HCT116 (cell line): ENCODE measurements around the gene CDH24. TPM values are rescaled to one million over a fixed set of nuclear protein-coding genes. Genes with fewer than 3 reads are reported as not detected.

Source experiments
- ATAC-seq: fragments of 200-7000 bp; cut with Tn5 transposase; 2 replicates; pipeline ENCODE4 v1.9.1; 2020; ENCODE audit warnings: mild to moderate bottlenecking, moderate library complexity
- BruUV-seq: library from RNA; stranded (reverse); fragments of 400-500 nt; replicated peaks from 2 replicates; lab custom pipeline; 2021; lab: Mats Ljungman, UMichigan
- CTCF ChIA-PET: fragments of 300-600 bp; sonication (Branson Sonifier 250); formaldehyde crosslinking; loops from one replicate; lab custom pipeline; 2021; ENCODE audit warnings: antibody characterized with exemption; lab: Charles Lee
- POLR2A ChIA-PET: fragments of 300-600, 350-600 bp; sonication (Branson Sonifier 250); formaldehyde crosslinking; loops from one replicate; lab custom pipeline; 2021; ENCODE audit warnings: antibody characterized with exemption; lab: Charles Lee
- RAD21 ChIA-PET, 2 experiments: fragments of 300-600 bp; sonication (Branson Sonifier 250); formaldehyde crosslinking; loops; one replicate each; lab custom pipeline; 2023; ENCODE audit warnings: low total read pairs in 2 of 2; ENCODE audit not compliant: uncharacterized antibody in 2 of 2, unreplicated experiment in 2 of 2, low non-redundant PET in 1 of 2; lab: Charles Lee
- DNase-seq: peaks from one replicate; pipeline ENCODE4 v3.0.0-alpha.2; 2010; ENCODE audit warnings: low read depth, low spot score
- H2AFZ ChIP-seq: fragments of 200-600 bp; shearing (Covaris generic), sonication (generic); 2 replicates; pipeline ENCODE4 v1.6.1; 2017; ENCODE audit warnings: low read depth, mixed run types, mixed read lengths, antibody characterized with exemption, low read length; ENCODE audit not compliant: poor library complexity, severe bottlenecking
- H3K27ac ChIP-seq: 2 replicates; pipeline ENCODE4 v1.5.1; 2012; ENCODE audit warnings: low read depth, low read length
- H3K27me3 ChIP-seq: fragments of 200-600 bp; sonication (generic); 2 replicates; pipeline ENCODE4 v1.6.1; 2016; ENCODE audit warnings: mixed run types, low read length, mixed read lengths; ENCODE audit not compliant: insufficient read depth
- H3K36me3 ChIP-seq, 2 experiments: fragments of 200-500 bp in 1 of 2; fragments of 200-600 bp in 1 of 2; sonication (Bioruptor generic) in 1 of 2; sonication (generic) in 1 of 2; 2 replicates each; pipeline versions ENCODE4 v1.5.1 to v1.6.1; 2014 to 2016; ENCODE audit warnings: low read length in 2 of 2, inconsistent platforms in 1 of 2, mixed read lengths in 1 of 2, mixed run types in 1 of 2; ENCODE audit not compliant: insufficient read depth in 2 of 2, control insufficient read depth in 1 of 2
- H3K4me1 ChIP-seq, 2 experiments: fragments of 200-600 bp in 1 of 2; sonication (generic) in 1 of 2; 2 replicates each; pipeline versions ENCODE4 v1.5.1 to v1.6.1; 2012 to 2017; ENCODE audit warnings: low read length in 2 of 2, inconsistent platforms in 1 of 2, mild to moderate bottlenecking in 1 of 2, mixed read lengths in 1 of 2, mixed run types in 1 of 2, moderate library complexity in 1 of 2; ENCODE audit not compliant: insufficient read depth in 2 of 2, control insufficient read depth in 1 of 2
- H3K4me2 ChIP-seq: fragments of 200-600 bp; sonication (generic); 2 replicates; pipeline ENCODE4 v1.6.1; 2017; ENCODE audit warnings: mixed run types, low read length, mixed read lengths
- H3K4me3 ChIP-seq, 2 experiments: fragments of 200-600 bp in 1 of 2; sonication (generic) in 1 of 2; replicated peaks in 1 of 2; 2 replicates each; pipeline ENCODE4 v1.5.1; 2011 to 2016; ENCODE audit warnings: low read length in 2 of 2, control low read depth in 1 of 2, low read depth in 1 of 2, mild to moderate bottlenecking in 1 of 2, mixed read lengths in 1 of 2, mixed run types in 1 of 2
- H3K79me2 ChIP-seq: fragments of 200-600 bp; sonication (generic); 2 replicates; pipeline ENCODE4 v1.6.1; 2017; ENCODE audit warnings: mild to moderate bottlenecking, mixed run types, low read length, moderate library complexity, mixed read lengths; ENCODE audit not compliant: insufficient read depth
- H3K9ac ChIP-seq: fragments of 200-600 bp; sonication (generic); 2 replicates; pipeline ENCODE4 v1.6.1; 2016; ENCODE audit warnings: low read length, mixed read lengths
- H3K9me2 ChIP-seq: fragments of 200-600 bp; sonication (generic), shearing (Covaris generic); 2 replicates; pipeline ENCODE4 v1.6.1; 2017; ENCODE audit warnings: mixed run types, mild to moderate bottlenecking, moderate library complexity; ENCODE audit not compliant: insufficient read depth
- H3K9me3 ChIP-seq, 2 experiments: fragments of 200-500 bp in 1 of 2; fragments of 200-600 bp in 1 of 2; sonication (Bioruptor generic) in 1 of 2; sonication (generic) in 1 of 2; 2 replicates each; pipeline ENCODE4 v1.6.1; 2014 to 2017; ENCODE audit warnings: low read length in 2 of 2, mixed read lengths in 2 of 2, inconsistent platforms in 1 of 2, low read depth in 1 of 2, mild to moderate bottlenecking in 1 of 2, mixed run types in 1 of 2, moderate library complexity in 1 of 2; ENCODE audit not compliant: control insufficient read depth in 1 of 2, insufficient read depth in 1 of 2
- H4K20me1 ChIP-seq: fragments of 200-600 bp; sonication (generic), shearing (Covaris generic); 2 replicates; pipeline ENCODE4 v1.6.1; 2017; ENCODE audit warnings: mixed run types, mild to moderate bottlenecking, moderate library complexity; ENCODE audit not compliant: insufficient read depth
- ATF3 ChIP-seq: IDR thresholded peaks from 2 replicates; pipeline ENCODE4 v1.6.1; 2012
- CEBPB ChIP-seq: IDR thresholded peaks from 2 replicates; pipeline ENCODE4 v1.6.1; 2012; ENCODE audit warnings: low read depth
- CTCF ChIP-seq, 3 experiments: fragments of 200-600 bp in 1 of 3; sonication (generic) in 1 of 3; IDR thresholded peaks in 2 of 3; conservative IDR thresholded peaks in 1 of 3; 2 replicates each; pipeline ENCODE4 v1.5.1; 2012 to 2017; ENCODE audit warnings: low read depth in 2 of 3, low read length in 2 of 3, antibody characterized with exemption in 1 of 3, borderline replicate concordance in 1 of 3, control low read depth in 1 of 3, mild to moderate bottlenecking in 1 of 3, mixed read lengths in 1 of 3, mixed run types in 1 of 3, moderate library complexity in 1 of 3; ENCODE audit not compliant: insufficient read depth in 1 of 3
- FOSL1 ChIP-seq: IDR thresholded peaks from 2 replicates; pipeline ENCODE4 v1.6.1; 2012; ENCODE audit warnings: low read depth
- POLR2A ChIP-seq: IDR thresholded peaks from 2 replicates; pipeline ENCODE4 v1.7.0; 2011; ENCODE audit warnings: borderline replicate concordance; ENCODE audit not compliant: insufficient read depth, insufficient read length; ENCODE audit errors: extremely low read depth
- REST ChIP-seq: IDR thresholded peaks from 2 replicates; pipeline ENCODE4 v1.6.1; 2012; ENCODE audit warnings: low read depth
- SIN3A ChIP-seq: IDR thresholded peaks from 2 replicates; pipeline ENCODE4 v1.6.1; 2012; ENCODE audit warnings: low read depth
- SP1 ChIP-seq: IDR thresholded peaks from 2 replicates; pipeline ENCODE4 v1.6.1; 2012; ENCODE audit warnings: low read depth
- YY1 ChIP-seq: IDR thresholded peaks from 2 replicates; pipeline ENCODE4 v1.6.1; 2011; ENCODE audit warnings: low read length, low read depth, moderate library complexity, mild to moderate bottlenecking; ENCODE audit not compliant: insufficient replicate concordance; ENCODE audit errors: extremely low read depth
- ZBTB33 ChIP-seq: IDR thresholded peaks from 2 replicates; pipeline ENCODE4 v1.6.1; 2011; ENCODE audit warnings: mild to moderate bottlenecking, low read length, moderate library complexity; ENCODE audit not compliant: insufficient replicate concordance; ENCODE audit errors: extremely low read depth
- ZNF274 ChIP-seq: fragments of 200-500 bp; sonication (Bioruptor generic); IDR thresholded peaks from 2 replicates; pipeline ENCODE4 v1.6.1; 2014; ENCODE audit warnings: mild to moderate bottlenecking, low read depth, low read length, inconsistent platforms
- intact Hi-C: fragments of 100-400 bp; cut with micrococcal nuclease; formaldehyde crosslinking; loops from 2 replicates; pipeline ENCODE4 v1.10.0; 2022
- total RNA-seq: library from RNA; stranded (reverse); gene quantifications from one replicate; pipeline ENCODE4 v1.2.1, GENCODE V29; 2021; ENCODE audit not compliant: unreplicated experiment

CDH24 gene
- total RNA-seq, 1 experiment from 2014 or later, result 19.3 TPM

DNA sequence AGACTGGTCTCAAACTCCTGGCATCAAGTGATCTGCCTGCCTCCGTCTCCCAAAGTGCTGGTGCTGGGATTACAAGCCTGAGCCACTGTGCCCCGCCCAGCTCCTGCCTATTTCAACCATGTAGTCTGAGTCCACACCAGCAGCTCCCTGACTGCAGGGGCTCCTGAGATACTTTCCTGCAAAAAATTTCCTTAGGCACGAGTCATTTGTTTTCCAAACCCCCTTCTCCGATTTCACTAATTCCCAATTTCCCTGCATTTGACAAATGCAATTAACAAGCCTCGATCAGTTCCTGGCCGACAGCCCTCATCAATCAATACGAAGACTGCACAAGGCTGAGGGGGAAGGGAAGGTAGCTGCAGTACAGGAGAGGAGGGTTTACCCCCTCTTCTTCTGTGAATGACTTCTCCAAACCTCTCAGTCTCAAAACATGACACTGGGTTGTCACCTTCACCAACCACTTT, 32.7 kb downstream of the CDH24 start:
- BruUV-seq, result no TSS peak
- Histone ChIP-seq H3K4me1 (peaks cover 6 to 16% of the 10 kb centered on the region in 2 experiments; a peak in 3 of 4 replicates), H3K9ac (no peak overlapping the region), H4K20me1 (no peaks in the 10 kb centered on the region), H3K4me2 (no peak overlapping the region; the same call in 1 of the 2 replicates), H3K36me3 (peaks cover 13 to 23% of the 10 kb centered on the region in 2 experiments), H3K27ac (no peak overlapping the region), H3K27me3 (no peaks in the 10 kb centered on the region), H3K79me2 (peaks cover 16% of the 10 kb centered on the region), H2AFZ (no peak overlapping the region), H3K9me2 (no peaks in the 10 kb centered on the region), H3K4me3 (no peak overlapping the region), H3K9me3 (no peaks in the 10 kb centered on the region)
- DNase-seq (no peak), ATAC-seq (peak; percentile 23; the same call in 1 of the 2 replicates)
- ChIA-PET POLR2A (interaction anchor here (1.3 kb wide), 1 partner anchor 18 kb away, joined by 4 read pairs; no protein-coding TSS in a partner anchor), CTCF (interaction anchor here (1.0 kb wide), 1 partner anchor 38 kb away, joined by 3 read pairs; no protein-coding TSS in a partner anchor), RAD21 (no interaction called here)
- intact Hi-C loops, result no loop called here
- TF ChIP-seq ZBTB33 (no peak), FOSL1 (no peak), SP1 (no peak), YY1 (no peak)

- H3K4me3 ChIP-seq, result no peak overlapping the region
- no peak for DNase-seq
- no peak overlapping the region for H2AFZ ChIP-seq
- H4K20me1 ChIP-seq, result no peaks in the 10 kb centered on the region
- POLR2A ChIA-PET, result interaction anchor here (1.3 kb wide), 1 partner anchor 17 kb away, joined by 4 read pairs; no protein-coding TSS in a partner anchor
- CTCF ChIA-PET, result interaction anchor here (0.6 to 1.0 kb wide), 2 partner anchors 14 to 38 kb away, joined by 3 read pairs; no protein-coding TSS in a partner anchor
- H3K4me1 ChIP-seq, result peaks cover 6 to 16% of the 10 kb centered on the region in 2 experiments; a peak in 3 of 4 replicates
- H3K27ac ChIP-seq, result no peak overlapping the region
- H3K9me2 ChIP-seq, result no peaks in the 10 kb centered on the region
- no peak overlapping the region for H3K4me2 ChIP-seq
- no peak for ATAC-seq
- no peaks in the 10 kb centered on the region for H3K27me3 ChIP-seq
- H3K79me2 ChIP-seq, result peaks cover 8% of the 10 kb centered on the region
- no peaks in the 10 kb centered on the region for H3K9me3 ChIP-seq
- no peak overlapping the region for H3K9ac ChIP-seq
- intact Hi-C loops, result no loop called here
- no TSS peak for BruUV-seq
- RAD21 ChIA-PET, result interaction anchor here in 1 of 2 experiments (0.7 kb wide), 1 partner anchor 195 kb away, joined by 6 read pairs; no protein-coding TSS in a partner anchor
- H3K36me3 ChIP-seq, result peaks cover 6 to 15% of the 10 kb centered on the region in 2 experiments; a peak in 3 of 4 replicates
- TF ChIP-seq CEBPB, result no peak
- no peak for TF ChIP-seq POLR2A
- no peak for TF ChIP-seq ZNF274
- TF ChIP-seq REST, result no peak
- TF ChIP-seq YY1, result no peak
- no peak for TF ChIP-seq ATF3
- TF ChIP-seq CTCF (IDR thresholded peaks at IDR 0.05 in 2 of 3, conservative IDR thresholded peaks at IDR 0.05 in 1 of 3; ENCODE audit: borderline replicate concordance in 1 of 3, insufficient read depth in 1 of 3, low read depth in 2 of 3, low read length in 2 of 3), result no peak
- no peak for TF ChIP-seq SIN3A
Observed at GRCh38 chr14:23023795-23024152, 33.5 kb downstream of the CDH24 start.
